RWPE1 (cell line): ENCODE results near the gene ZNF92.
"Not testable (repeated sequence)": the region's sequence is repeated elsewhere in the genome, so short reads cannot be mapped to it uniquely, and the experiment has no call there.

Experiments
- CTCF ChIA-PET: fragments of 350-600 bp; sonication (Branson Sonifier 250); formaldehyde crosslinking; extraction: SDS; loops from one replicate; lab custom pipeline; 2021; lab: Yijun Ruan, JAX
- POLR2A ChIA-PET: fragments of 400-600 bp; formaldehyde crosslinking; extraction: SDS; loops from one replicate; lab custom pipeline; 2020; ENCODE audit warnings: antibody characterized with exemption; ENCODE audit not compliant: low non-redundant PET; lab: Yijun Ruan, JAX
- DNase-seq: peaks from one replicate; pipeline ENCODE4 v3.0.0; 2012; ENCODE audit warnings: low spot score
- H3K27ac ChIP-seq: fragments of 450-650 bp; 2 replicates; pipeline ENCODE4 v1.5.1; 2017
- TF ChIP-seq, protein P1 (sequence below): fragments of 450-650 bp; conservative IDR thresholded peaks from 2 replicates; pipeline ENCODE4 v1.5.1; 2017; ENCODE audit warnings: low read depth, mild to moderate bottlenecking

ZNF92 gene

DNA sequence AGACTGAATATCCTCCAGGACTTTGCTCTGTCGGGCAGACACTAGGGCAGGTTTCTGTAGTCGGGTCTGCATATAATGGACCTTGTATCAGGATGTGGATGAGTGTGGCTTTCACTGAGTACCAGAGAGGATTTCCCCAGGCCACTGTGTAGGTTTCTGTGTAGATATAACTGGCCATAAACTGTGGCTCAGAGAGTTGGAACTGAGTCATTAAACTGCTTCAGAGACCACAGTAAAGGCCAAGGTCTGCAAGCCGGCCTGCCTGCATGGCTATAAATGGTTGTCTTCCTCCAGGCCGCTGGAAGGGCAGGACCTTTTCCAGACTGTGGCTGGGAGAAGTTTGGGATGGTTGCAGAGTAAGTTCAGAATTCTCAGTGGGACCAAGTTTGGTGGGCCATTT is 16.9 kb downstream of the ZNF92 start:
- no peak for DNase-seq
- TF ChIP-seq, protein P1, sequence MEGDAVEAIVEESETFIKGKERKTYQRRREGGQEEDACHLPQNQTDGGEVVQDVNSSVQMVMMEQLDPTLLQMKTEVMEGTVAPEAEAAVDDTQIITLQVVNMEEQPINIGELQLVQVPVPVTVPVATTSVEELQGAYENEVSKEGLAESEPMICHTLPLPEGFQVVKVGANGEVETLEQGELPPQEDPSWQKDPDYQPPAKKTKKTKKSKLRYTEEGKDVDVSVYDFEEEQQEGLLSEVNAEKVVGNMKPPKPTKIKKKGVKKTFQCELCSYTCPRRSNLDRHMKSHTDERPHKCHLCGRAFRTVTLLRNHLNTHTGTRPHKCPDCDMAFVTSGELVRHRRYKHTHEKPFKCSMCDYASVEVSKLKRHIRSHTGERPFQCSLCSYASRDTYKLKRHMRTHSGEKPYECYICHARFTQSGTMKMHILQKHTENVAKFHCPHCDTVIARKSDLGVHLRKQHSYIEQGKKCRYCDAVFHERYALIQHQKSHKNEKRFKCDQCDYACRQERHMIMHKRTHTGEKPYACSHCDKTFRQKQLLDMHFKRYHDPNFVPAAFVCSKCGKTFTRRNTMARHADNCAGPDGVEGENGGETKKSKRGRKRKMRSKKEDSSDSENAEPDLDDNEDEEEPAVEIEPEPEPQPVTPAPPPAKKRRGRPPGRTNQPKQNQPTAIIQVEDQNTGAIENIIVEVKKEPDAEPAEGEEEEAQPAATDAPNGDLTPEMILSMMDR = no peak
- CTCF ChIA-PET = no interaction called here
- H3K27ac ChIP-seq = no peak overlapping the region
- POLR2A ChIA-PET = no interaction called here

DNA sequence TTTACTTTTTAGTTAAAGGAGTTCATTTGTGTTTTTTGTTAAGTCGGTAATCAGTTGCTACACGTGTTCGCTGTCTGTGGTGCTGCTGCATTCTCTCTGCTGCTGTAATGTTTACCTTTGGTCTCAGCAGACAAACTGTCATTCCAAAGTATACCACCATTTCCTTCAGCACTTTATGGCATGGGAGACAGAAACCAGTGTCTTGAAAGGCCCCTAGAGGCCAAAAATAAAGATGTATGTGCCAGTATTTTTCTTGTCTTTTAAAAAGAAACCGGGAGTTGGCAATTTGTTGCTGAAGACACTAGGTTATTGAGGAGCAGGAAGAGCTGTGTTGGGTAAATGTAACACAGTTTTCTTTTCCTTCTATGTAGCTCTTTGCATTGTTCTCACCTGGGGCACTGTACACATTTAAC is 24.1 kb downstream of the ZNF92 start:
- POLR2A ChIA-PET = no interaction called here
- TF ChIP-seq, protein P1 = no peak
- DNase-seq = no peak
- no peak overlapping the region for H3K27ac ChIP-seq
- CTCF ChIA-PET = no interaction called here

DNA sequence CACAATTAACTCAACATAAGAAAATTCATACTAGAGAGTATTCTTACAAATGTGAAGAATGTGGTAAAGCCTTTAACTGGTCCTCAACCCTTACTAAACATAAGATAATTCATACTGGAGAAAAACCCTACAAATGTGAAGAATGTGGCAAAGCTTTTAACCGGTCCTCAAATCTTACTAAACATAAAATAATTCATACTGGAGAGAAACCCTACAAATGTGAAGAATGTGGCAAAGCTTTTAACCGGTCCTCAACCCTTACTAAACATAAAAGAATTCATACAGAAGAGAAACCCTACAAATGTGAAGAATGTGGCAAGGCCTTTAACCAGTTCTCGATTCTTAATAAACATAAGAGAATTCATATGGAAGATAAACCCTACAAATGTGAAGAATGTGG is 25.0 kb downstream of the ZNF92 start:
- DNase-seq, H3K27ac ChIP-seq, POLR2A ChIA-PET, CTCF ChIA-PET: not testable (repeated sequence)

DNA sequence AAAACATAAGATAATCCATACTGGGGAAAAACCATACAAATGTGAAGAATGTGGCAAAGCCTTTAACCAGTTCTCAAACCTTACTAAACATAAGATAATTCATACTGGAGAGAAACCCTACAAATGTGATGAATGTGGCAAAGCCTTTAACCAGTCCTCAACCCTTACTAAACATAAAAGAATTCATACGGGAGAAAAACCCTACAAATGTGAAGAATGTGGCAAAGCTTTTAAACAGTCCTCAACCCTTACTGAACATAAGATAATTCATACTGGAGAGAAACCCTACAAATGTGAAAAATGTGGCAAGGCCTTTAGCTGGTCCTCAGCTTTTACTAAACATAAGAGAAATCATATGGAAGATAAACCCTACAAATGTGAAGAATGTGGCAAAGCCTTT is 25.4 kb downstream of the ZNF92 start:
- DNase-seq, CTCF ChIA-PET, H3K27ac ChIP-seq, POLR2A ChIA-PET: not testable (repeated sequence)

DNA sequence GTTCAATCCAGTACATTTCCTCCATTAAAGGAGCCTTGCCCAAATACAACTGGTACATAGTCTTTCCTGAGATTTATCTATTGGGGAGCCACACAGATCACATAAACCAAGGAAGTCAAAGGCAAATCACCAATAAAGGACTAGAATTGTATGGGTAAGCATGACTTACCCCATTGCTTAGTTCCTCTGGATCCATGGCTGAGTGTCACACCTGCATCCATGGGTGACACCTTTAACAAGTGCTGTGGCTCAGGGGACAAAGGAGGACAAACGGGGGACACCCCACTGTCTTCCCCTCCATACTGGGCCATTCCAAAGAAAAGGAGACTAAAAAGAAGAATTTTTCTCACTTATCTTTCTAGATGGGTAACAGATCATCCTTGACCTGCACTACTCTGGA is 30.4 kb downstream of the ZNF92 start:
- no peak overlapping the region for H3K27ac ChIP-seq
- no peak for DNase-seq
- CTCF ChIA-PET = no interaction called here
- TF ChIP-seq, protein P1 = no peak
- POLR2A ChIA-PET = no interaction called here

DNA sequence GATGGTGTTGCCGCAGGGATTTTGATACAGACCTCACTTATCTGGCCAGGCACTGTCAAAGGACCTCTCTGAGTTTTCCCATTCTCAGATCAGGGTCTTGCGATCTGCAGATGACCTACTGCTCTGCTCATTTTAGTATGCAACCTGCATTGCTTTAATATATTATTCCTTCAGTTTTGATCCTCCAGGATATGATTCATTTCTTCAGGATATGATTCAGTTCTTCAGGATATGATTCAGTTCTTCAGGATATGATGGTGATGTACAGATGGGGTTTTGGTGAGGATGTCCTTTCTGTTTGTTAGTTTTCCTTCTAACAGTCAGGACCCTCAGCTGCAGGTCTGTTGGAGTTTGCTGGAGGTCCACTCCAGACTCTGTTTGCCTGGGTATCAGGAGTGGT is 33.1 kb downstream of the ZNF92 start:
- H3K27ac ChIP-seq, POLR2A ChIA-PET: not testable (repeated sequence)
- CTCF ChIA-PET = interaction anchor here (0.6 kb wide), 1 partner anchor 455 kb away, joined by 3 read pairs; no protein-coding TSS in a partner anchor
- DNase-seq = peak; percentile 20

DNA sequence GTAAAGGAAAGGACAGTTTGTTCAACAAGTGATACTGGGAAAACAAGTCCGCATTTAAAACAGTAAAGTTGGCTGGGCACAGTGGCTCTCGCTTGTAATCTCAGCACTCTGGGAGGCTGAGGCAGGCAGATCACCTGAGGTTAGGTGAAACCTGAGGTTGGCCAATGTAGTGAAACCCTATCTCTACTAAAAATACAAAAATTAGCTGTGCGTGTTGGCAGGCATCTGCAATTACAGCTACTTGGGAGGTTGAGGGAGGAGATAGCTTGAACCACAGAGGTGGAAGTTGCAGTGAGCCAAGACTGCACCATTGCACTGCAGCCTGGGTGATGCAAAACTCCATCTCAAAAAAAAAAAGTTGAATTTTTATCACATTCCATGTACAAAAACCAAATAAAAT is 35.7 kb downstream of the ZNF92 start:
- CTCF ChIA-PET = interaction anchor here (0.6 kb wide), 1 partner anchor 157 kb away, joined by 3 read pairs; no protein-coding TSS in a partner anchor
- H3K27ac ChIP-seq = no peak overlapping the region
- POLR2A ChIA-PET = no interaction called here
- DNase-seq = no peak
- TF ChIP-seq, protein P1 = no peak

DNA sequence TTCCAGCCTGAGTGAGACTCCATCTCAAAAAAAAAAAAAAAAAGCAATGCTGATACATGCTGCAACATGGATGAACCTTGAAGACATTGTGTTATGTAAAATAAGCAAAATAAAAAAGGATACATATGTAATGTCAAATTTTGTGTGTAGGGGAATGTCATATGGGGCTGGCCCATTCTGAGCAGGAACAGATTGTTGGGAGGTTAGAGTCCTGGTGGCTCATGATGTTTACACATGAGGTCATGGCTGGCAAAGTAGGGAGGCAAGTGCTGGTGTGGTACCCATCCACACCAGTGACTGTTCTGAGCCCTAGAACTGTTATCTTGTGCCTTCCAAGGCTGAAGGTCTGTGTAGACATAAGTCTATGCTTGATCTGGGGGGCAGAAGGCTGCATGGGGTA is 37.6 kb downstream of the ZNF92 start:
- DNase-seq = no peak
- no peak overlapping the region for H3K27ac ChIP-seq
- CTCF ChIA-PET = no interaction called here
- POLR2A ChIA-PET = no interaction called here
- TF ChIP-seq, protein P1 = no peak
